Peyer's patch (tissue), 4 donors: Measurements from ENCODE around the gene NPDC1.

ENCODE experiments used
- POLR2A ChIP-seq, 2 donors: fragments of 450-650 bp; IDR thresholded peaks; one replicate each; pipeline ENCODE4 v1.5.1; 2017; ENCODE audit warnings: antibody characterized with exemption in 2 of 2, mild to moderate bottlenecking in 2 of 2, moderate library complexity in 2 of 2
- TF ChIP-seq, protein P1 (sequence below), 6 experiments: fragments of 450-650 bp in 4 of 6; fragments of 200-600 bp in 2 of 6; sonication (generic) in 1 of 6; IDR thresholded peaks; one replicate each; pipeline ENCODE4 v1.5.1; 2017 to 2019; ENCODE audit warnings: antibody characterized with exemption in 6 of 6, mild to moderate bottlenecking in 3 of 6, moderate library complexity in 1 of 6

- no peak for TF ChIP-seq POLR2A (IDR thresholded peaks at IDR 0.05)
- TF ChIP-seq, protein P1, sequence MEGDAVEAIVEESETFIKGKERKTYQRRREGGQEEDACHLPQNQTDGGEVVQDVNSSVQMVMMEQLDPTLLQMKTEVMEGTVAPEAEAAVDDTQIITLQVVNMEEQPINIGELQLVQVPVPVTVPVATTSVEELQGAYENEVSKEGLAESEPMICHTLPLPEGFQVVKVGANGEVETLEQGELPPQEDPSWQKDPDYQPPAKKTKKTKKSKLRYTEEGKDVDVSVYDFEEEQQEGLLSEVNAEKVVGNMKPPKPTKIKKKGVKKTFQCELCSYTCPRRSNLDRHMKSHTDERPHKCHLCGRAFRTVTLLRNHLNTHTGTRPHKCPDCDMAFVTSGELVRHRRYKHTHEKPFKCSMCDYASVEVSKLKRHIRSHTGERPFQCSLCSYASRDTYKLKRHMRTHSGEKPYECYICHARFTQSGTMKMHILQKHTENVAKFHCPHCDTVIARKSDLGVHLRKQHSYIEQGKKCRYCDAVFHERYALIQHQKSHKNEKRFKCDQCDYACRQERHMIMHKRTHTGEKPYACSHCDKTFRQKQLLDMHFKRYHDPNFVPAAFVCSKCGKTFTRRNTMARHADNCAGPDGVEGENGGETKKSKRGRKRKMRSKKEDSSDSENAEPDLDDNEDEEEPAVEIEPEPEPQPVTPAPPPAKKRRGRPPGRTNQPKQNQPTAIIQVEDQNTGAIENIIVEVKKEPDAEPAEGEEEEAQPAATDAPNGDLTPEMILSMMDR (IDR thresholded peaks at IDR 0.05): no peak
Measured at GRCh38 chr9:137012694-137013570, 33.0 kb downstream of the NPDC1 start.
